CD1c-positive myeloid dendritic cell (primary cell): Measurements from ENCODE around the gene TMEM86A.

Source experiments
- DNase-seq: peaks from one replicate; pipeline ENCODE4 v3.0.0-alpha.2; 2016; ENCODE audit errors: extremely low spot score

The TMEM86A gene

DNA sequence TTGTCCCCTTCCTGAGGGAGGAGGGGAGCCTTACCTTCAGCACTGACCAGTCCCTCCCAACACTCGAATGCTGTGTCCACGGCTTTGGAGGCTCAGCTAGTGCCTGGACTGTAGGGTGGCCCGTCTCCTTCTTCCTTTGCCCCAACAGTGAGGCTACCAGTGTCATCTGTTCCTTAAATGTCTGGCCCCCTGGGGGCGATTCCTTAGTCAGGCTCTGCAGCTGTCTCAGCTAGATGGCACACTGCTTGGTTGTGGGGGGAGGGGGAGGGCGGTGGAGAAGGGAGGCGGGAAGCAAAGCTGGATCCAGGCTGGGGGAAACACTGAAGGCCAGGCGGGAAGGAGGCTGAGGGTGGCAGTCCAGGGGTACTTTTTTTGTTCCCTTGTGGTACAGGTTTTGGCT, 27.5 kb downstream of the TMEM86A start, which contains the start of gene IGSF22:
IGSF22 (minus strand) TSS at position 149 of the 400 bp plus-strand sequence. CDS start 1,952 bp downstream, outside the sequence.
- no peak for DNase-seq

DNA sequence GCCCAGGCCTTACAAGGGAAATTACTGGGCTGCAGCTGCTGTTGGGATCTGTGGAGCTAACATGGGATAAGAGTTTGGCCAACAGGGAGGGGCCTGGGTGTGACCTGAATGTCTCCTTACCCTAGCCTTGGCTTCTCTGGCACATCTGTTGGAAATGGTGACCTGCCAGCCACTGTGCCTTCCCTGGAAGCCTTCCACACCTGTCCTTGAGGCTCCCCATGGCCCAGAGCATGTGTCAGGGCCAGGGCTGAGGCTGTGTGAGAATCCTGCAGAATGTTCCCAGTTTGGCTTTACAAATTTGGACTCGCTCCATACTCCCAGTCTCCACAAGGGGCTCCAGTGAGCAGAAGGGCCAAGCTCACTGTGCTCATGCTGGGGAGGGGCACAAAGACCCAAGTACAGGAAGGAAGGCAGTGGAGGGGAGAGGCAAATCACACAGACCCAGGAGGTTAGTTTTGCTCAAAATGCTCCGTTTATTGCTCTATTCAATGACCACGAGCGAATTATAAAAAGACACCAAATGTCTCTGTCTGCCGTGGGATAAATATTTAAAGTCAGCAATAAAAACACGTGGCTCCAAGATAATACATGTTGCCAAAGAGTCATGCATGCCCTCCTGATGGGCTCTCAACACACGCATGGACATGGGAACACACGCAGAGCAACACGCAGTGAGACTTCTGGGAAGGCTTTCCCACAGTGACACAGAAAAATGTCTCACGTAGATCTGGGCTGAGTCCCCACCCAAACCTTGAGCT, 29.1 kb downstream of the TMEM86A start:
- peak; percentile 46 for DNase-seq

DNA sequence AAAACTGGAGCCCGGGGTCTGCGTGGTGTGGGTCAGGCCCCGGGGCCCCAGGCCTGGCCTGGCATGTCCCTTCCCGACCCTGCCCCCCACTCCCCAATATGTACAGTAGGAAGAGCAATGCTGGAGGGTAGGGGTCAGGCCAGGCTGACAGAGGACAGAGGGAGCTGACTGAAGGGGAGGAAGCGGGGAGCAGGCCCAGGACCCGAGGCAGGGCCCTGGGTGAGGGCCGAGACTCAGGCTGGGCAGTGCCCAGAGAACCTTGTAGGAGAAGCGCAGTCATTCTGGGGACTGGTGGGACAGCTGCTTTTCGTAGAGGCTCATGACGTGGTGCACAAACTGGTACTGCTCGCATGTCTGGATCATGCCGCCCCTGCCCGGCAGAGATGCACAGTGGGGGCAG, 30.1 kb downstream of the TMEM86A start:
- no peak for DNase-seq

DNA sequence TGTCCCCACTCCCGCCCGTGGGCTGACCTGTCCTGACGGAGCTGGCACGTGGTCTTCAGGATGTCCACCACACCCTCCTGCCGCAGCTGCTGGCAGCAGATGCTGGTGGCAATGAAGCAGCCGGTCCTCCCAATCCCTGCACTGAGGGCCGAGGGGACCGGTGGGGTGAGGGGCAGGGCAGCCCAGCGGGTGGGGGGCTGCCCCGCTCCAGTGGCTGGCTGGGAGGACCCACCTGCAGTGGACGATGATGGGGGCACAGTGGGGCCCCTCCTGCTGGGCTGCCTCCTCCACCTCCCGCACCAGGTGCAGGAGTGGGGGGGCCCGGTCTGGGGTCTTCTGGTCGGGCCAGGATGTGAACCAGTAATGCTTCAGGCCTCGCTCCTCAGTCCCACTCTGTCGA, 30.8 kb downstream of the TMEM86A start:
- no peak for DNase-seq

DNA sequence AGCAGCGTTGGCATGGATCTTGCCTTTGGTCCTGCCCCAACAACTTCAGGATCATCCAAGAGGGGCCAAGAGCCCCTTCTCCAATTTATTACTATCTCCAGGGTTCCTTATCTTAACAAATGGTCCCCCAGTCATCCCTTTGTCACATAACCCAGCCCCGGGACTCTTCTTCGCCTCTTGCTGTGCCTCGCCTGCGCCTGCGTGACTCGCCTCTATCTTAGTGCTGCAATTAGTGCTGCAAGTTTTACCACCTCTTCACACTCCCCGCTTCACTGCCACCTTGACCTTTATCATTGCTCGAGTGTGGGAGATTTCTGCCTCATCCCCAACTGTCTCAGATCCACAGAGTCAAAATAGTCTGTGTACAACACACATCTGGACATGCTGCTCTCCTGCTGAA, 31.4 kb downstream of the TMEM86A start:
- no peak for DNase-seq

DNA sequence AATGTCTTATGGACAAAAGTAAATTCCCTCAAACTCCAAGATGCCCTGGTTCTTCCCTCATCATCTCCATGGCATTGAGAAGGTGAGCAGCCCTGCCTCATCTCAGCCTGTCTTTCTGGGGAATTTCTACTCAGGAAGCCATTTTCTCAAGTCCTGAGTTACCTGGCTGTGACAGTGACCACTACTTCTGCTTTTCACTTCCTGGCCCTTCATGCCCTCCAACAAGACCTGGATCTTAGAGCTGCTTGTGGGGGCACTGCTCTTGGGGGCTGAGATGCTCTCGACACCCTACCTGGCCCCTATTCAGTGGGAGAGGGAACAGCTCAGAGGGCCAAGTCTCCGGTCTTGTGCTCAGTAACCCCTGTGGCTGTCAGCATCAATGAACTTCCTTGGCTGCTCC, 32.9 kb downstream of the TMEM86A start:
- no peak for DNase-seq

DNA sequence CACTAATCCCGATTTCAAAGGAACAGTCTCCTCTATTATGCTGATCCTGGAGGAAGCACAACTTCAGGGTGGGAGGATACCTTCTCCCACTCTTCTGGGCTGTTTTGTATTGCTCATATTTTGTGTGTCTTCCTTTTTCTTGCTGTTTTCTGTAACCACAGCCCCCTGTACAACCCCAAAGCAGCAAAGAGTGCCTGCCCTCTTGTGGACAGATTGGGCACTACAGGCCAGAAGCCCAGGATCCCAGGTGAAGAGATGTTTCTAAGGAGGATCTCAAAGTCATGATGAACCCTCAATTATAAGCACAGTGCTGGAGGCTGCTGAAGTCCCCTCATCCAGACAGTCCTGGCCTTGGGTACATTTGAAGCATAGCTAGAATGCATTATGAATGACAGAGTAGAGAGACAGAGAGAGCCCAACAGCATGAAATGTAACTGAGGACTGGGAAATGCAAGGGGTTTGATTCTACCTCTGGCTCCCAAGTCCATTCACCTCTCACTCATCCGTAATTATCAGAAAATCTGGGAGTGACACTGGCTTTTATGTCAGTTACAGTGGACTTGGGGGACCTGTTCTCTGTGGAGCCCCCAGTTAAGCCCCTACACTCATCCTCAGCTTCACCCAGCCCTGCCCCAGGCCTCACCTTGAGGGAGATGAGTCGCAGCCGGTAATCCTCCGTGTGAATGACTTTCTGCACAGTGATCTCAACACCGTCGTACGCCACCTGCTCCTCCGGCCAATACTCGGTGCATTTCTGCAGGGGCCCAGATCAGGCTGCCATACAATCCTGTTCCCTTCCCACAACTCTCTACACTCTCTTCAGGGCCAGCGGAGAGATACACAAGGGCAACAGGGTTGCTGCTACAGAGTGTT, 33.6 kb downstream of the TMEM86A start:
- peak; percentile 69 for DNase-seq

DNA sequence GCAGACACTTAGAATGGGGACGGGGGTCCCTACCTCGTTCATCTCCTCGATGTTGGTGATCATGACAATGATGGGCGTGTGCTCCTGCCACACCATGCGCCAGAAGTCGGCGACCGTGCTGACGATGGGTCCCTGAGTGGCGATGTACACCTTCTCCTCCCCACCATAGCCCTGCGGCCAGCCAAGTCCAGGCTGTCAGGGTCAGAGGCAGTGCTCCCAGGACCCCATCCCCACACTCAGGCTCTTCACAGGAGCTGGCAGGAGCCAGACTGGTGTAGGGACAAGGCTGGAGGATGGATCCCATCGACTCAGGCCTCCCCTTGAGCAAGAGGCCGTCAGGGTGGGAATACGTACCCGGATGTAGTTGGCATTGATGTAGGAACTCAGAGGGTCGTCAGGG, 34.6 kb downstream of the TMEM86A start:
- no peak for DNase-seq

DNA sequence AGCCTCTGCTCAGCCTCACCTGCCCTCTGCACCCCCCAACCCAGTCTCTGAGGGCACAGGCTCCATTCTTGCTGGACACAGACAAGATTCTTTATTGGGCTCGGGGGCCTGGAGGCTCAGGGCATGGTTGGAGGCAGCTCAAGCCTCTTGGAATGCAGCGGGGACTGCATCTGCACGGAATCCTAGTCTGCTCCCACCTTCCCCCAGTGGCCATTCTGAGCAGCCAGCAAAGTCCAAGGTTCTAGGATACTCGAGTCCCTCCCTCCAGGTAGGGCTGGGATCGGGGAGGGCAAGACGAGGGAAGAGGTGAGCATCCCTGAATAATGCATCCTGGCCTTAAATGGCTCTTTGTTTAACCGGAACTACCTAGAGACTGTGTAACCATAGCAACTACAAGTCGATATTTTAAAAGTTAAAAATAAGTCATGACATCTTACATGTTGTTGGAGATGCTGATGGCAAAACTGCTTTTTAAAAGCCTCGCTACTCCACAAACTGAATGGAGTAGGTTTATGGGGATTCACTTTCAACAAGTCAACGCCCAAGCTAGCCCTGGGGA, 38.1 kb downstream of the TMEM86A start:
- DNase-seq = no peak

DNA sequence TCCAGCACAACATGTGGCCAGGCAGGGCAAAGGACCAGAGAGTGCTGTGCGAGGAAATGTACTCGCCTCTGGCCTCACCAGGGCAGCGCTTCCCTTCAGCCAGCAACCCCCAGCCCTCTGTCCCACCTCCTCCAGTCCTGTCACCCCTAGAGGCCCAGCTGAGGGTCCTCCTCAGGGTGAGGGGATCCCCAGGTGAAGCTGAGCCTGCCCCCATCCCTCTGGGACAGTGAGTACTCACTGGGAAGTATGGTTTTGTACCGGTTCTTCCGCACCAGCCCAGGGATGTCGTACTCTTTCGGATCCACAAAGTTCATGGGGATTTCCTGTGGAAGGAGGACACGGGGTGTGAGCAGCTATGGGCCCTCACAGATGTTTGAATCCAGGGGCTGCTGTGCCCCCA, 39.1 kb downstream of the TMEM86A start:
- DNase-seq = no peak

DNA sequence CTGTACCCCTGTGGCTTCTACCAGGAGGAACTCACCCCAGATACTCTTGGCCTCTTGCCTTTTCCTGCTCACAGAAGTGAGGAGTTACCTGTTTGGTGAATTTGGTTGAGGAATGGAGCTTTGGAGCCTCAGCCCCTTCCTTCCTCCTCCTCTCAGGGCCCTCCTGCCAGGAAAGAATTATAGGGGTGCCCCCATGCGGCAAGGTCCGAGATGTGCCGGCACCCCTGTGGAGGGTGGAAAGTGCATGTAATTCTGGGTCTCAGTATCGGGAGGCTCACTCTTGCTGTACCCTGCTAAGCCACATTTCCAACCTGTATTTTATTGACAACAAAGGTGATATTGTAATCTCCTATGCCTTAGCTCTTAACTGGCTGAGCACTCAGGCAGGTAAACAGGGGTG, 41.1 kb downstream of the TMEM86A start:
- DNase-seq = no peak

DNA sequence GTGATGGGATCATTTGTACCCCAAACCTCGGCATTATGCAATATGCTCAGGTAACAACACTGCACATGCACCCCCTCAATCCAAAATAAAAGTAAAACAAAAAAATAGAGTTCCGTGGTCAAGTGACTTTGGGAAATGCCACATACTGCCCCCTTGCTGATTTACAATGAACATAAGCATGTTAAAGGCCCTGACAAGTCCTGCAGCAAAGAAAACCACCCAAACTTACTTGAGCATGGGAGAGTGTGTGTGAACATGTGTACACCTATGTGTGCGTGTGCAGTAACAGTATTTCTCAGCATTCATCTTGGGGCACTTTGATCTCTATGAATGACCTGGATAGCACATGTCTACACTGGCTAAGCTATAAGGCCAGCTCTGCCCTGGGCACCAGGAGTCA, 43.2 kb downstream of the TMEM86A start:
- DNase-seq = no peak

DNA sequence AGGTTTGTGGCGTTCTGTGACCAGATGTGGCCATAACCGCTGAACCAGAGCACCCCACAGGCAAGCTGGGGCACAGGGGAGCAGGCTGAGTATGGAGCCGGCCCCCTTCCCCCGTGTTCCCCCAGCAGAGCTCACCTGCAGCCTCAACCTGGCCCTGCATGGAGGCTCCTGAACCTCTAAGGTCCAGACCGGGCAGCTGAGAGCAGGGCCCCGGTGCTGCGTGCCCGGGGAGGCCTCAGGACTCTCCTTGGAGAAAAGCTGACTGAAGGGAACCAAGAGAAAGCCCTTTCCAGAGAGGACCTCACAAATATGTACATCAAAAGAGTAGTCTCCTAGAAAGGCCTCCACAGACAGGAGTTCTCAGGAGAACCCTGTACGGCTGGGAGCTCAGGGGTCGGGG, 44.8 kb downstream of the TMEM86A start:
- no peak for DNase-seq

DNA sequence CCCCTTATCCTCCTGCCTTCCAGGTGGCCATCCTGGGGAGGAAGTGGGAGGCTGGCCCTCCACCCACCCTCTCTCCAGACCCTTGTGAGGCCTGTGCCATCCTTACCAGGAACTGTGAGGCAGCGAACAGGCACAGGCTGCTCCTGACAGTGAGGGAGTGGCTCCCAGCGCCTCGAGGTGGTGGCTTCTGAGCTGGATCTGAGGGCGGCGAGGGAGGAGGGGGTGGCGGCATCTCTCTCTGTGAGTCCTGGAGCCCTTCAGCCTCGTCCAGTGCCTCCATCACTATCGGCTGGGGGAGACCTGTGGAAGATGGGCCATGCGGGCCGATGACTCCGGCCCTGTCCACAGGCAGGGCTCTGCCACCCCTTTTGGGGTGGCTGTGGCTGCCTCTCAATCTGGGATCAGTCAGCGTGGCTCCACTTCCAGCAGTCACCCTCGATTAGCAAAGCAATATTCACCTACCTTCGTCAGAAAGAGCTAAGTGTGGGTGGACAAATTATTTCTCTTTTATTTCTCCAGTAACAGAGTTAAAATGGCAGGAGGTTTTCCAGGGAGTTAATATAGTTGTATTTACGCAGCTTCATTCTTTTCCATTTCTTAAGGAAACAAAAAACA, 45.4 kb downstream of the TMEM86A start:
- DNase-seq = no peak

DNA sequence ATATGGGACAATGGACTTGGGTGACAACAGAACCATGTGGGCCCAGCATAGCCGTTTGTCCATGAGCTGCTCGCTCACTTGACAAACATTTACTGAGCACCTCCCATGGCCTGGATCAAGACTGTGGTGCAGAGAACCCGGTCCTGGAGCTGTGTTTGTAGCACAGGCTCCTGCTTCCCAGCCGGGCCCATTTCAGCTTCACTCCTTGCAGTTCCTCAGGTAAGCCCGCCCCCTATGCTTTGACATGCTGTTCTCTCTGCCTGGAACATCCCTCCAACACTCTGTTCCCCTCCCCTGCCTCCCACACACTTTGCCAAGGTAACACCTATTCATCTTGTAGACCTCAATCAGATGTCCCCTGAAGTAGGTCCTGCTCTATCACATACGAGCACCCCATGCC, 46.7 kb downstream of the TMEM86A start:
- no peak for DNase-seq

DNA sequence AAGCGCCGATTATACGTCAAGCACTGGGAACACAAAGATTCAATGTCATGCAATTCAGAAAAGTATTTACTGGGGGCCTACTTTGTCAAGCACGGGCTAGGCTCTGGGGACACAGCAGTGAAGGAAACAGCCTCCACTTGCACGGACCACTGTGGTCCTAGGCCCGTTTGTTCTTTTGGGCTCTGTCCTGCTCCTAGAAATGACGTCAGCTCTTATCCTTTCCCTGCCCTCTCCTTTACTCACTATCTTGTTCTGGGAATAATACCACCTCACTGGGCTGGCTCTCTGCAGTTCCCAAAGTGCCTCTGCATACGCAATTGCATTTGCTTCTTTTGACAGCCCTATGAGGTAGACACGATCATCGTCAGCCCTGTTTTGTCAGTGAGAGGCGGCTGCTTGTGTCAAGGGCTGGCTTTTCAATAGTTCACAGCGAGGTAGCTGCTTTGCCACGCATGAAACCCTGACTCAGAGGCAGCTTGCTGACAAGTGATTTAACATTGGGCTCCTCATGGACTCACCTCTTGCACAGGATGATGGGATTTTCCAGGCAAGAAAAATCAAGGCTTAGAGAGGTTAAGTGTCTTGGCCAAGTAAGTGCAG, 50.3 kb downstream of the TMEM86A start:
- DNase-seq = no peak

DNA sequence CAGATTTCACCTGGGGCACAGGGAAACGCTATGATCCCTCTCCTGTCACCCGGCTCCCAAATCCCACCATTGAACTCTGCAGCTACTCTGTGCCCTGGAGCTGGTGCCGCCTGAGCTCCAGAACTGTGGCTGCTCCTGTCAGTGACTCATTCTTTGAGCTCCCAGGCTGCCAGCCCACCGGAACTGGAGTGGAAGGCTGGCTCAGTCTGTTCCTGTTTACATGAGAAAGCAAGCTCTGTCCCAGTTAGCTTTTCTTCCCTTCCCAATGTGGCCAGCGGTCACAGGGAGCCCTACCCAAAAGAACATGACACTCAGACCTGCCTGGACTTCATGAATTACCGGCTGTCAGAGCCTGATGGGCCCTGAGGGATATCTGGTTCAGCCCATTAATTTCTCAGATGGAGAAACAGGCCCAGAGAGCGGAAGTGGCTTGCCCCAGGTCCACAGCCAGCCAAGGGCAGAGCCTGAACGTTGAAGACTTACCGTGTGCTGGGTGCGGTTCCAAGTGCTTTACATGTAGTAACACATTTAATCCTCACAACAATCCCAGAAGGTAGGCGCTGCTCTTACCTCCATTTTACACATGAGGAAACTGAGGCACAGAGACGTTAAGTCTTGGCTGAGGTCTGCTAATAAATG, 51.2 kb downstream of the TMEM86A start:
- peak; percentile 18 for DNase-seq

DNA sequence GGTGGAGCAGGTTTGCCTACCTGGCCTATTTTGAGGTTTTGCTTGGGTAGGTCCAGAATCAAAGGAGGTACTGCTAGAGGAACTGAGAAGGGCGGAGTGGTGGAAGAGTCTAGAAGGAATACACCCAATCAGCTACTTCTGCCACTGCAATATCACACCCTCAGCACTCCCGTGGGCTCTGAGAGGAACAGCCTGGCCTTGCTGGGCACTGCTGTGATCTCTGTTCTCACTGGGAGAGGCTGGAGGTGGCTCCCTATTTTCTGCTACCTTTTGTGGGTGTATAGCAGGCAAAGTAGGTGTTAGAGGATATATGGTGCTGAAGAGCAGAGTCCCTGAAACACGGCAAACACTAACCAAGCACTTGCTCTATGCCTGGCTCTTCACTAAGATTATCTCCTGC, 52.4 kb downstream of the TMEM86A start:
- DNase-seq = no peak

DNA sequence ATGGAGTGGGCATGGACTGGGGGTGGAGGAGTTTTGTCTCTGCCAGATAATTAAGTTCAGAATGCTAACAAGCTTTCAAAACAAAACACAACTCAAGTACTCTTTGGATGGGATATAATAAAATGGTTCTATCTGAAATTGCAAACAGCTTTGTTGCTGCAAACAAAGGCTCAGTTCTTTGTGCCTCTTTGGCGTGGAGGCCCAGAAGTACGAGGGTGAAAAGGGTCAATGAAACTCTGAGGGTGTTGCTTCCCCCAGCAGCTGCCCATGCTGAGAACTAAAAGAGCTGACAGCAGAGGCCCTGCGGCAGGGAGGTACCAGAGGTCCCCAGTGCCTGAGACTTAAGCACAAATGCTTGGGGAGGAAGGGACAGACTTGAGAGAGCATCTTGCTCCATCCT, 53.9 kb downstream of the TMEM86A start:
- DNase-seq = no peak

DNA sequence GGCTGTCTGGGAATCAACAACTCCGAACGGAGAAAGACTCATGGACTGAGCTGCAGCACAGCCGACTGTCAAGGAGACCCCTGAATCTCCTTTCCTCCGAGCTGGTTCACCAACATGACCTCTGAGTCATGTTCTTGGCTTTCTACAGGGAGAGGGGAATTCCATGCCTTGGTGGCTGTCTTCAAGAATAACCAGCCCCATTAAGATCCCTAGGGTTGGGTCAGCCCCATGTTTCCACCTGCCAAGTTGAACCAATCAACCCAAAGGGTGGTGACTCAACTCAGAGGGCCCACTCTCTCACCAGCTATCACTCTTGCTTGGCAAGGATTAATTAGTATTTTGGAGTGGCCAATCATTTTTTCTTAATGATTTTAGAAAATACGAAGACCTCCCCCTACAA, 55.7 kb downstream of the TMEM86A start:
- no peak for DNase-seq
